HCT116 (cell line): ENCODE results near the gene TTYH3. TPM values are rescaled to one million over a fixed set of nuclear protein-coding genes. Genes with fewer than 3 reads are reported as not detected.

ENCODE experiments used
- ATAC-seq: fragments of 200-7000 bp; cut with Tn5 transposase; 2 replicates; pipeline ENCODE4 v1.9.1; 2020; ENCODE audit warnings: mild to moderate bottlenecking, moderate library complexity
- BruUV-seq: library from RNA; stranded (reverse); fragments of 400-500 nt; replicated peaks from 2 replicates; lab custom pipeline; 2021; lab: Mats Ljungman, UMichigan
- CTCF ChIA-PET: fragments of 300-600 bp; sonication (Branson Sonifier 250); formaldehyde crosslinking; loops from one replicate; lab custom pipeline; 2021; ENCODE audit warnings: antibody characterized with exemption; lab: Charles Lee
- POLR2A ChIA-PET: fragments of 300-600, 350-600 bp; sonication (Branson Sonifier 250); formaldehyde crosslinking; loops from one replicate; lab custom pipeline; 2021; ENCODE audit warnings: antibody characterized with exemption; lab: Charles Lee
- RAD21 ChIA-PET, 2 experiments: fragments of 300-600 bp; sonication (Branson Sonifier 250); formaldehyde crosslinking; loops; one replicate each; lab custom pipeline; 2023; ENCODE audit warnings: low total read pairs in 2 of 2; ENCODE audit not compliant: uncharacterized antibody in 2 of 2, unreplicated experiment in 2 of 2, low non-redundant PET in 1 of 2; lab: Charles Lee
- DNase-seq: peaks from one replicate; pipeline ENCODE4 v3.0.0-alpha.2; 2010; ENCODE audit warnings: low read depth, low spot score
- H2AFZ ChIP-seq: fragments of 200-600 bp; shearing (Covaris generic), sonication (generic); 2 replicates; pipeline ENCODE4 v1.6.1; 2017; ENCODE audit warnings: low read depth, mixed run types, mixed read lengths, antibody characterized with exemption, low read length; ENCODE audit not compliant: poor library complexity, severe bottlenecking
- H3K27ac ChIP-seq: 2 replicates; pipeline ENCODE4 v1.5.1; 2012; ENCODE audit warnings: low read depth, low read length
- H3K27me3 ChIP-seq: fragments of 200-600 bp; sonication (generic); 2 replicates; pipeline ENCODE4 v1.6.1; 2016; ENCODE audit warnings: mixed run types, low read length, mixed read lengths; ENCODE audit not compliant: insufficient read depth
- H3K36me3 ChIP-seq, 2 experiments: fragments of 200-500 bp in 1 of 2; fragments of 200-600 bp in 1 of 2; sonication (Bioruptor generic) in 1 of 2; sonication (generic) in 1 of 2; 2 replicates each; pipeline versions ENCODE4 v1.5.1 to v1.6.1; 2014 to 2016; ENCODE audit warnings: low read length in 2 of 2, inconsistent platforms in 1 of 2, mixed read lengths in 1 of 2, mixed run types in 1 of 2; ENCODE audit not compliant: insufficient read depth in 2 of 2, control insufficient read depth in 1 of 2
- H3K4me1 ChIP-seq, 2 experiments: fragments of 200-600 bp in 1 of 2; sonication (generic) in 1 of 2; 2 replicates each; pipeline versions ENCODE4 v1.5.1 to v1.6.1; 2012 to 2017; ENCODE audit warnings: low read length in 2 of 2, inconsistent platforms in 1 of 2, mild to moderate bottlenecking in 1 of 2, mixed read lengths in 1 of 2, mixed run types in 1 of 2, moderate library complexity in 1 of 2; ENCODE audit not compliant: insufficient read depth in 2 of 2, control insufficient read depth in 1 of 2
- H3K4me2 ChIP-seq: fragments of 200-600 bp; sonication (generic); 2 replicates; pipeline ENCODE4 v1.6.1; 2017; ENCODE audit warnings: mixed run types, low read length, mixed read lengths
- H3K4me3 ChIP-seq, 2 experiments: fragments of 200-600 bp in 1 of 2; sonication (generic) in 1 of 2; replicated peaks in 1 of 2; 2 replicates each; pipeline ENCODE4 v1.5.1; 2011 to 2016; ENCODE audit warnings: low read length in 2 of 2, control low read depth in 1 of 2, low read depth in 1 of 2, mild to moderate bottlenecking in 1 of 2, mixed read lengths in 1 of 2, mixed run types in 1 of 2
- H3K79me2 ChIP-seq: fragments of 200-600 bp; sonication (generic); 2 replicates; pipeline ENCODE4 v1.6.1; 2017; ENCODE audit warnings: mild to moderate bottlenecking, mixed run types, low read length, moderate library complexity, mixed read lengths; ENCODE audit not compliant: insufficient read depth
- H3K9ac ChIP-seq: fragments of 200-600 bp; sonication (generic); 2 replicates; pipeline ENCODE4 v1.6.1; 2016; ENCODE audit warnings: low read length, mixed read lengths
- H3K9me2 ChIP-seq: fragments of 200-600 bp; sonication (generic), shearing (Covaris generic); 2 replicates; pipeline ENCODE4 v1.6.1; 2017; ENCODE audit warnings: mixed run types, mild to moderate bottlenecking, moderate library complexity; ENCODE audit not compliant: insufficient read depth
- H3K9me3 ChIP-seq, 2 experiments: fragments of 200-500 bp in 1 of 2; fragments of 200-600 bp in 1 of 2; sonication (Bioruptor generic) in 1 of 2; sonication (generic) in 1 of 2; 2 replicates each; pipeline ENCODE4 v1.6.1; 2014 to 2017; ENCODE audit warnings: low read length in 2 of 2, mixed read lengths in 2 of 2, inconsistent platforms in 1 of 2, low read depth in 1 of 2, mild to moderate bottlenecking in 1 of 2, mixed run types in 1 of 2, moderate library complexity in 1 of 2; ENCODE audit not compliant: control insufficient read depth in 1 of 2, insufficient read depth in 1 of 2
- H4K20me1 ChIP-seq: fragments of 200-600 bp; sonication (generic), shearing (Covaris generic); 2 replicates; pipeline ENCODE4 v1.6.1; 2017; ENCODE audit warnings: mixed run types, mild to moderate bottlenecking, moderate library complexity; ENCODE audit not compliant: insufficient read depth
- CEBPB ChIP-seq: IDR thresholded peaks from 2 replicates; pipeline ENCODE4 v1.6.1; 2012; ENCODE audit warnings: low read depth
- EGR1 ChIP-seq: IDR thresholded peaks from 2 replicates; pipeline ENCODE4 v1.6.1; 2012; ENCODE audit warnings: low read depth
- ELF1 ChIP-seq: IDR thresholded peaks from 2 replicates; pipeline ENCODE4 v1.6.1; 2012; ENCODE audit warnings: low read depth, borderline replicate concordance
- EZH2phosphoT487 ChIP-seq: fragments of 200-600 bp; IDR thresholded peaks from 2 replicates; pipeline ENCODE4 v1.6.1; 2018; ENCODE audit warnings: antibody characterized with exemption, borderline replicate concordance
- FOSL1 ChIP-seq: IDR thresholded peaks from 2 replicates; pipeline ENCODE4 v1.6.1; 2012; ENCODE audit warnings: low read depth
- JUND ChIP-seq: IDR thresholded peaks from 2 replicates; pipeline ENCODE4 v1.6.1; 2012
- RAD21 ChIP-seq: IDR thresholded peaks from 2 replicates; pipeline ENCODE4 v1.6.1; 2012; ENCODE audit warnings: low read depth, mild to moderate bottlenecking
- REST ChIP-seq: IDR thresholded peaks from 2 replicates; pipeline ENCODE4 v1.6.1; 2012; ENCODE audit warnings: low read depth
- SIN3A ChIP-seq: IDR thresholded peaks from 2 replicates; pipeline ENCODE4 v1.6.1; 2012; ENCODE audit warnings: low read depth
- SP1 ChIP-seq: IDR thresholded peaks from 2 replicates; pipeline ENCODE4 v1.6.1; 2012; ENCODE audit warnings: low read depth
- YY1 ChIP-seq: IDR thresholded peaks from 2 replicates; pipeline ENCODE4 v1.6.1; 2011; ENCODE audit warnings: low read length, low read depth, moderate library complexity, mild to moderate bottlenecking; ENCODE audit not compliant: insufficient replicate concordance; ENCODE audit errors: extremely low read depth
- ZFX ChIP-seq: fragments of 450-650 bp; IDR thresholded peaks from 2 replicates; pipeline ENCODE4 v1.6.1; 2017
- ZNF274 ChIP-seq: fragments of 200-500 bp; sonication (Bioruptor generic); IDR thresholded peaks from 2 replicates; pipeline ENCODE4 v1.6.1; 2014; ENCODE audit warnings: mild to moderate bottlenecking, low read depth, low read length, inconsistent platforms
- intact Hi-C: fragments of 100-400 bp; cut with micrococcal nuclease; formaldehyde crosslinking; loops from 2 replicates; pipeline ENCODE4 v1.10.0; 2022
- total RNA-seq: library from RNA; stranded (reverse); gene quantifications from one replicate; pipeline ENCODE4 v1.2.1, GENCODE V29; 2021; ENCODE audit not compliant: unreplicated experiment
- TF ChIP-seq, protein P1 (sequence below): IDR thresholded peaks from 2 replicates; pipeline ENCODE4 v1.6.1; 2011; ENCODE audit warnings: mild to moderate bottlenecking, low read length, moderate library complexity; ENCODE audit not compliant: insufficient replicate concordance; ENCODE audit errors: extremely low read depth
- TF ChIP-seq, protein P2 (sequence below), 3 experiments: fragments of 200-600 bp in 1 of 3; sonication (generic) in 1 of 3; IDR thresholded peaks in 2 of 3; conservative IDR thresholded peaks in 1 of 3; 2 replicates each; pipeline ENCODE4 v1.5.1; 2012 to 2017; ENCODE audit warnings: low read depth in 2 of 3, low read length in 2 of 3, antibody characterized with exemption in 1 of 3, borderline replicate concordance in 1 of 3, control low read depth in 1 of 3, mild to moderate bottlenecking in 1 of 3, mixed read lengths in 1 of 3, mixed run types in 1 of 3, moderate library complexity in 1 of 3; ENCODE audit not compliant: insufficient read depth in 1 of 3

Gene TTYH3
- total RNA-seq, 1 experiment from 2014 or later, result 40.3 TPM

GRCh38 chr7:2635148-2635668 is 3.4 kb downstream of the TTYH3 start (continued):
- TF ChIP-seq, protein P1, sequence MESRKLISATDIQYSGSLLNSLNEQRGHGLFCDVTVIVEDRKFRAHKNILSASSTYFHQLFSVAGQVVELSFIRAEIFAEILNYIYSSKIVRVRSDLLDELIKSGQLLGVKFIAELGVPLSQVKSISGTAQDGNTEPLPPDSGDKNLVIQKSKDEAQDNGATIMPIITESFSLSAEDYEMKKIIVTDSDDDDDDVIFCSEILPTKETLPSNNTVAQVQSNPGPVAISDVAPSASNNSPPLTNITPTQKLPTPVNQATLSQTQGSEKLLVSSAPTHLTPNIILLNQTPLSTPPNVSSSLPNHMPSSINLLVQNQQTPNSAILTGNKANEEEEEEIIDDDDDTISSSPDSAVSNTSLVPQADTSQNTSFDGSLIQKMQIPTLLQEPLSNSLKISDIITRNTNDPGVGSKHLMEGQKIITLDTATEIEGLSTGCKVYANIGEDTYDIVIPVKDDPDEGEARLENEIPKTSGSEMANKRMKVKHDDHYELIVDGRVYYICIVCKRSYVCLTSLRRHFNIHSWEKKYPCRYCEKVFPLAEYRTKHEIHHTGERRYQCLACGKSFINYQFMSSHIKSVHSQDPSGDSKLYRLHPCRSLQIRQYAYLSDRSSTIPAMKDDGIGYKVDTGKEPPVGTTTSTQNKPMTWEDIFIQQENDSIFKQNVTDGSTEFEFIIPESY, result no peak
- TF ChIP-seq JUND (no peak), CEBPB (no peak), ZFX (no peak), RAD21 (no peak)

GRCh38 chr7:2635810-2636701 is 4.3 kb downstream of the TTYH3 start:
- no TSS peak for BruUV-seq
- H3K4me2 ChIP-seq, result no peak overlapping the region
- TF ChIP-seq RAD21 (no peak), SP1 (no peak), EGR1 (no peak), ELF1 (no peak), JUND (no peak), YY1 (no peak), ZNF274 (no peak), SIN3A (no peak), REST (no peak), EZH2phosphoT487 (no peak), FOSL1 (no peak)
- TF ChIP-seq, protein P2, sequence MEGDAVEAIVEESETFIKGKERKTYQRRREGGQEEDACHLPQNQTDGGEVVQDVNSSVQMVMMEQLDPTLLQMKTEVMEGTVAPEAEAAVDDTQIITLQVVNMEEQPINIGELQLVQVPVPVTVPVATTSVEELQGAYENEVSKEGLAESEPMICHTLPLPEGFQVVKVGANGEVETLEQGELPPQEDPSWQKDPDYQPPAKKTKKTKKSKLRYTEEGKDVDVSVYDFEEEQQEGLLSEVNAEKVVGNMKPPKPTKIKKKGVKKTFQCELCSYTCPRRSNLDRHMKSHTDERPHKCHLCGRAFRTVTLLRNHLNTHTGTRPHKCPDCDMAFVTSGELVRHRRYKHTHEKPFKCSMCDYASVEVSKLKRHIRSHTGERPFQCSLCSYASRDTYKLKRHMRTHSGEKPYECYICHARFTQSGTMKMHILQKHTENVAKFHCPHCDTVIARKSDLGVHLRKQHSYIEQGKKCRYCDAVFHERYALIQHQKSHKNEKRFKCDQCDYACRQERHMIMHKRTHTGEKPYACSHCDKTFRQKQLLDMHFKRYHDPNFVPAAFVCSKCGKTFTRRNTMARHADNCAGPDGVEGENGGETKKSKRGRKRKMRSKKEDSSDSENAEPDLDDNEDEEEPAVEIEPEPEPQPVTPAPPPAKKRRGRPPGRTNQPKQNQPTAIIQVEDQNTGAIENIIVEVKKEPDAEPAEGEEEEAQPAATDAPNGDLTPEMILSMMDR (IDR thresholded peaks at IDR 0.05 in 2 of 3, conservative IDR thresholded peaks at IDR 0.05 in 1 of 3; ENCODE audit: borderline replicate concordance in 1 of 3, insufficient read depth in 1 of 3, low read depth in 2 of 3, low read length in 2 of 3), result no peak

More at GRCh38 chr7:2635810-2636701, 4.3 kb downstream of the TTYH3 start:
- no peak for DNase-seq
- no peak for ATAC-seq
- POLR2A ChIA-PET, result no interaction called here
- no peaks in the 10 kb centered on the region for H3K27me3 ChIP-seq
- H3K4me3 ChIP-seq, result no peak overlapping the region
- no peaks in the 10 kb centered on the region for H4K20me1 ChIP-seq
- RAD21 ChIA-PET, result no interaction called here
- H3K4me1 ChIP-seq, result peaks cover 14 to 26% of the 10 kb centered on the region in 2 experiments
- no peak overlapping the region for H3K27ac ChIP-seq
- CTCF ChIA-PET, result no interaction called here
- H3K9me3 ChIP-seq, result no peaks in the 10 kb centered on the region
- H2AFZ ChIP-seq, result no peak overlapping the region
- intact Hi-C loops, result no loop called here
- peaks cover 32% of the 10 kb centered on the region; the same call in 1 of the 2 replicates for H3K79me2 ChIP-seq
- H3K9me2 ChIP-seq, result no peaks in the 10 kb centered on the region
- H3K9ac ChIP-seq, result no peak overlapping the region
- no peaks in the 10 kb centered on the region for H3K36me3 ChIP-seq
